Glutamatergic neuron (in vitro differentiated cells): ENCODE data around the gene COX5B. TPM values are rescaled to one million over a fixed set of nuclear protein-coding genes. Genes with fewer than 3 reads are reported as not detected.
"Not testable (repeated sequence)": the region's sequence is repeated elsewhere in the genome, so short reads cannot be mapped to it uniquely, and the experiment has no call there.

Experiments
- DNase-seq: peaks from one replicate; pipeline ENCODE4 v3.0.0; 2022
- H3K27ac Mint-ChIP-seq: one replicate; pipeline ENCODE4 v1.8.0; 2020; ENCODE audit warnings: mild to moderate bottlenecking, mixed read lengths, inconsistent platforms; ENCODE audit not compliant: unreplicated experiment
- H3K27me3 Mint-ChIP-seq: one replicate; pipeline ENCODE4 v1.8.0; 2020; ENCODE audit warnings: mild to moderate bottlenecking, moderate library complexity, mixed read lengths, inconsistent platforms; ENCODE audit not compliant: unreplicated experiment
- H3K36me3 Mint-ChIP-seq: one replicate; pipeline ENCODE4 v1.8.0; 2020; ENCODE audit warnings: mild to moderate bottlenecking, mixed read lengths, inconsistent platforms; ENCODE audit not compliant: unreplicated experiment
- H3K4me1 Mint-ChIP-seq: one replicate; pipeline ENCODE4 v1.8.0; 2020; ENCODE audit warnings: mild to moderate bottlenecking, low read depth, mixed read lengths, inconsistent platforms; ENCODE audit not compliant: unreplicated experiment
- H3K4me3 Mint-ChIP-seq: one replicate; pipeline ENCODE4 v1.8.0; 2020; ENCODE audit warnings: mild to moderate bottlenecking, mixed read lengths, inconsistent platforms; ENCODE audit not compliant: unreplicated experiment
- H3K9me3 Mint-ChIP-seq: one replicate; pipeline ENCODE4 v1.8.0; 2020; ENCODE audit warnings: mild to moderate bottlenecking, moderate library complexity, mixed read lengths, inconsistent platforms; ENCODE audit not compliant: unreplicated experiment
- total RNA-seq: library from RNA; stranded (reverse); fragmentation: NEBNext Ultra II Directional; extraction: Animal tissue kit (Norgen Biotek cat#: 25700); gene quantifications from one replicate; pipeline ENCODE4 v1.2.1, GENCODE V29; 2021; ENCODE audit not compliant: unreplicated experiment
- TF ChIP-seq, protein P1 (sequence below): fragments of 200-600 bp; sonication (generic); IDR thresholded peaks from one replicate; pipeline ENCODE4 v1.5.0; 2021; ENCODE audit not compliant: partially characterized antibody, unreplicated experiment

COX5B gene
- total RNA-seq, 1 donor from 2014 or later = 207 TPM

DNA sequence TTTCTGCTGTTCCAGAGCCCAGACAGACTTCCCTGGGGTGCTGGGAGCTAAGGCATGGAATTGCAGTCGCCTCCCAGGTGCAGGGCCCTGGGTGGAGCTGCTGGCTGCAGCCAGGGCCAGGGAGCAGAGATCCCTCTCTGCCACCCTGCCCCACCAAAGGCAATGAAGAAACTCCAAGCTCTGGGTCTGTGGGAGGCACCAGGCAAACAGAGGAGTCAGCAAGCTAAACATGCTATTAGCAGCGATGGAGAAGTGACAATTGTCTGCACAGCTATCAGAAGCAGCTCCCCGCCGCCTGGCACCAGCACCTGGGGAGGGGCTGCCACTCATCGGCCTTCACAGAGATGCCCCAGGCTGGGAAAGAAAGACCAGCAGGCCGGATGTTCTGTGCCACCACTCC lies 28.0 kb upstream of the COX5B start:
- peaks cover 5% of the 10 kb centered on the region for H3K9me3 Mint-ChIP-seq
- peaks cover 5% of the 10 kb centered on the region for H3K36me3 Mint-ChIP-seq
- peaks cover 5% of the 10 kb centered on the region for H3K27me3 Mint-ChIP-seq
- H3K4me1 Mint-ChIP-seq = peaks cover 2% of the 10 kb centered on the region
- DNase-seq = no peak
- no peak overlapping the region for H3K4me3 Mint-ChIP-seq
- TF ChIP-seq, protein P1, sequence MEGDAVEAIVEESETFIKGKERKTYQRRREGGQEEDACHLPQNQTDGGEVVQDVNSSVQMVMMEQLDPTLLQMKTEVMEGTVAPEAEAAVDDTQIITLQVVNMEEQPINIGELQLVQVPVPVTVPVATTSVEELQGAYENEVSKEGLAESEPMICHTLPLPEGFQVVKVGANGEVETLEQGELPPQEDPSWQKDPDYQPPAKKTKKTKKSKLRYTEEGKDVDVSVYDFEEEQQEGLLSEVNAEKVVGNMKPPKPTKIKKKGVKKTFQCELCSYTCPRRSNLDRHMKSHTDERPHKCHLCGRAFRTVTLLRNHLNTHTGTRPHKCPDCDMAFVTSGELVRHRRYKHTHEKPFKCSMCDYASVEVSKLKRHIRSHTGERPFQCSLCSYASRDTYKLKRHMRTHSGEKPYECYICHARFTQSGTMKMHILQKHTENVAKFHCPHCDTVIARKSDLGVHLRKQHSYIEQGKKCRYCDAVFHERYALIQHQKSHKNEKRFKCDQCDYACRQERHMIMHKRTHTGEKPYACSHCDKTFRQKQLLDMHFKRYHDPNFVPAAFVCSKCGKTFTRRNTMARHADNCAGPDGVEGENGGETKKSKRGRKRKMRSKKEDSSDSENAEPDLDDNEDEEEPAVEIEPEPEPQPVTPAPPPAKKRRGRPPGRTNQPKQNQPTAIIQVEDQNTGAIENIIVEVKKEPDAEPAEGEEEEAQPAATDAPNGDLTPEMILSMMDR = no peak
- H3K27ac Mint-ChIP-seq = no peak overlapping the region

DNA sequence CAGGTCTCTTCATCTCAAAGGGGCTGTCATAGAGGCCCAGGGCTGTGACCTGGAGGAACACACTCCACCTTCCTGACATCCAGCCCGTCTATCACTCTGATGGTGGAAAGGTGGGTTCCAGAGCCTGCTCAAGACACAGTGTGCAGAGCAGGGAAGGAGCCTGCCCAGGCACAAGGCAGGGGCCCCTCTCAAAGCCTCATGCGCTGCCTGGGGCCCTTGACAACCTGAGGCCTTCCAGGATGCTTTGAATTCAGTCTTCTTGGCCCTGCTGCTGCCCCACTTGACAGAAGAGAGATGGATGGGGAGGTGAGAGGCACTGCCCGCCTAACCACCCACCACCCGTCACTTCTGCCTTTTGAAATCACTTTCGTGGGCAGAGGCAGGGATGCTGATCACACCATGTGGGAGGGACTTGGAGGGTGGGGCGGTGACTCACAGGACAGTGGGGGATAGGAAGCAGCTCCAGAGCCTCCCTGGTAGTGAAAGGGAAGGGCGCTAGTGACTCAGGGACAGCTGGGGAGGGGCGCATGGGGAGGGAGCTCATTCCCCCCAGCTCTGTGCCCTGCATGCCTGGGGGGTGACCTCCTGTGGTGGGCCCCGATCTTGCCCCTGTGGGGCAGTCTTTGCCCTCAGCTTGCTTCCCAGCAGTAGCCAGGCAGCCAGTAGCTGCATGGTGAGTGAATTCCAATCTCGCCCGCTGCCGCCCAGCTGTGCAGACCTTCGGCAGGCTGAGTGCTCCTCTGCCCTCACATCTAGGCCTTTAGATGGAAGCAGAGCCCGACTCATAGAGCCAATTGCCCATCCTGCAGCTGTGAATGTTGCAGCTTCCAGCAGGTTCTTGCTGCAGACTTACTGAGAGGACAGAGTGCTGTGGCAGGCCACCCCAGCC lies 26.7 kb upstream of the COX5B start:
- H3K27me3 Mint-ChIP-seq, H3K4me3 Mint-ChIP-seq, H3K36me3 Mint-ChIP-seq, DNase-seq, H3K4me1 Mint-ChIP-seq, H3K9me3 Mint-ChIP-seq, H3K27ac Mint-ChIP-seq: not testable (repeated sequence)

DNA sequence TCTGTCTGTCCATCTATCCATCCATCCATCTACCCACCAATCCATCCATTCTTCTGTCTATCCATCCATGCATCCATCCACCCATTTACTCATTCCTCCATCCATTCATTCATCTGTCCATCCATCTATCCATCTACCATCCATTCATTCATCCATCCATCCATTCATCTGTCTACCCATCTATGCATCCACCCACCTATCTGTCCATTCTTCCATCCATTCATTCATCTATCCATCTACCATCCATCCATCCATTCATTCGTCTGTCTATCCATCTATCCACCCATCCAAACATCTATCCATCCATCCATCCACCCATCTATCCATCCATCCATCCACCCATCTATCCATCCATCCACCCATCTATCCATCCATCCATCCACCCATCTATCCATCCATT lies 25.4 kb upstream of the COX5B start:
- H3K9me3 Mint-ChIP-seq, DNase-seq, H3K36me3 Mint-ChIP-seq, H3K4me1 Mint-ChIP-seq, H3K27me3 Mint-ChIP-seq: not testable (repeated sequence)
- Mint-ChIP-seq H3K4me3 (peak overlapping the region; percentile 20), H3K27ac (peak overlapping the region; percentile 3)

DNA sequence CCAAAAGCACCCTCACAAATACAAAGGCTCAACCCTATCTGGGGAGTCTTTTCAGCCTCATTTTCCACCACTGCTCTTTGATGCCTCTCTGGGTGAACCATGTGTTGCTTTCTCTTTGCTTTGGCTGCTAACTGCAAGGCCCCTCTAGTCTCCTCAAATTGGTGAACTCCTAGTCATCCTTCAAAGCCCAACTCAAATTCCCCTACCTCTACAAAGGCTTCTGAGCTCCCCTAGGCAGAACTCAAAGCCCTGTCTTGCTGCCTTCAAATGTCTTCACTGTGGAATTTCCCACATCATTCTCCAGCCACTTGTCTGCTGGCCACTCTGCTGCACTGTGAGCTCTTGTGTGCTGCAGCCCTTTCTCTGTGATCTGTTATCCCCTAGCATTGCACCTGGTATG lies 22.9 kb upstream of the COX5B start:
- Mint-ChIP-seq H3K4me1 (peaks cover 14% of the 10 kb centered on the region), H3K4me3 (peak overlapping the region; percentile 55), H3K27ac (peak overlapping the region; percentile 41)
- DNase-seq, H3K27me3 Mint-ChIP-seq, H3K36me3 Mint-ChIP-seq, H3K9me3 Mint-ChIP-seq: not testable (repeated sequence)

DNA sequence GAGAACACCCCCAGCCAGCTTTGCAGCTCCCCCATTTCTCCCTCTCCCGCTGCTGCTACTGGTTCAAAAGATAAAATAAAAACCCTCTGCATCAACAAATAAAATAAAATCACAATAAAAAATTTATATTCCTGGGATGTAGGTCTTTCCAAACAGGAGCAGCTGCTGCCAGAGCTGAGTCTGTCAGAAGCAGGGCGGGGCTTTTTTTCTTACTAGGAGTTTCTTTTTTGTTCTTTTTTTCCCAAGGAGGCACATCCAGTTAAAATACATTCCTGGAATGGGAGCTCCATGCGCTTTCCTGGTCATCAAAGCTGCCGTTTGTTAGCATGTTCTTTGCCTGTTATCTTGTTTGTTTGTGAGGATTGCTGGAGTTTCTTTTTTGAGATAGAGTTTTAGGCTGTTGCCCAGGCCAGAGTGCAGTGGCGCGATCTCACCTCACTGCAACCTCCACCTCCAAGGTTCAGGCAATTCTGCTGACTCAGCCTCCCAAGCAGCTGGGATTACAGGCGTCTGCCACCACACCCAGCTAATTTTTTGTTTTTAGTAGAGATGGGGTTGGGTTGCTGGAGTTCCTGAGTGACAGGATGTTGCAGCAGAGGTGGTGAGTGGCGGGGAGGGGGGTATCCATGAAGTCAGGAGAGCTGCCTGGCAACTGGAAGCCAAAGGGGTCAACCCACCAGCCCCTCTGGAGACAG lies 20.4 kb upstream of the COX5B start:
- not testable (repeated sequence) for H3K27ac Mint-ChIP-seq, DNase-seq, H3K27me3 Mint-ChIP-seq, H3K4me3 Mint-ChIP-seq, H3K9me3 Mint-ChIP-seq, H3K36me3 Mint-ChIP-seq
- peaks cover 14% of the 10 kb centered on the region for H3K4me1 Mint-ChIP-seq

DNA sequence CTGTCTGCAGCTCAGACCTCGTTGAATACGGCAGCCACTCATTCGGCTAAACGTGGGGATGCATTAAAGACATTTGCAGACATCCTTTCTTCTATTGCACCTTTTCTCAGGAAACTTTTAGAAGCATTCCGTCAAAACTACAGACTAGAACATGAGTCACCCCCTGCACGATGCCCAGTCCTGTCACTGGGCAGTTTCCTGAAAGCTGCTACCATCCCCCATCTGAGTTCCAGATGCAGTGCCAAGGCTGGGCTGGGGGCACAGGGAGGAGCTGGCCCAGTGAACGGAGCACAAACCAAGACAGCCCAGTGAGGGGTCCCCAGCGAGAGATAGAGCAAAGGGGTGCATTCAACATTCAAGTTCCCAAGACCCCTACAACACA lies 19.8 kb upstream of the COX5B start:
- not testable (repeated sequence) for H3K27ac Mint-ChIP-seq, DNase-seq, H3K9me3 Mint-ChIP-seq, H3K4me3 Mint-ChIP-seq, H3K27me3 Mint-ChIP-seq, H3K36me3 Mint-ChIP-seq
- peaks cover 14% of the 10 kb centered on the region for H3K4me1 Mint-ChIP-seq

DNA sequence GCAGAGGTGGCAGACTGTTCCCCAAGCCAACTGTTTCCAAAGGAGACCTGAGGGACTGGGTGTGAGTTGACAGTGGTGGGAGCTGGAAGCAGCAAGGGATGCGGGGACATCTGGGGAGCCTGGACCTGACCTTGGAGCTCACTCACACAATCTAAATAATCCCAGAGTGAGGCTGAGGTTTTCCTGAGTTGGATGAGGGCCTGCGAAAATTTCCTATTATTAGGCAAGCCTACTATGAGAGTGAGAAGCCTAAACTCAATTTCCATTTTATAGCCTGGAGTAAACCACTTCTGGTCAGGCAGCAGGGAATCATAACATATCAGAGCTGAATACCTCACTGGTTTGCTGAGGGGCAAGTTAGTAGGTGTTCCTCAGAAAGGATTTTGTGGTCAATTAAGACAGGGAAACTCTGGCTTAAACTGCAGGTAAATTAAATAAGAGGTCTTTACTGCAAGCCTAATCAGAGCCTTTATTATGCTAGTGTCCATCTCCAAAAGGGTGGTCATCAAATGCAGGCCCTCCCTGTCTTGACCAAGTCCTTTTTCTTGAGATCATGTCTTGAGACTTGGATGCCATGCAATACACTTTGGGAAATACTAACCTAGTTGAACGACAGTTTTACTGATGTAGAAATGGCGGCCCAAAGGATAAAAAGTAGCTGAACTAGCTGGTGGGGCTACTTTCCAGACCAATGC lies 1.7 kb upstream of the COX5B start:
- Mint-ChIP-seq H3K27me3 (peaks cover 2% of the 10 kb centered on the region), H3K4me3 (no peak overlapping the region), H3K36me3 (no peaks in the 10 kb centered on the region), H3K9me3 (peaks cover 8% of the 10 kb centered on the region), H3K4me1 (peaks cover 10% of the 10 kb centered on the region), H3K27ac (no peak overlapping the region)
- no peak for DNase-seq
- TF ChIP-seq, protein P1 = no peak
